GM12865 (cell line): Measurements from ENCODE around the gene WDR45B.
A peak's percentile ranks its signal among the peaks of the same experiment; 100 is the strongest.

Experiments
- DNase-seq: peaks from one replicate; pipeline ENCODE4 v3.0.0; 2010; ENCODE audit warnings: low read depth
- H3K4me3 ChIP-seq: 2 replicates; pipeline ENCODE4 v1.5.1; 2011; ENCODE audit warnings: mild to moderate bottlenecking, low read depth, low read length, control low read depth
- TF ChIP-seq, protein P1 (sequence below): IDR thresholded peaks from 2 replicates; pipeline ENCODE4 v1.5.1; 2011; ENCODE audit warnings: low read length, control low read depth, low read depth, inconsistent platforms; ENCODE audit not compliant: insufficient read depth; ENCODE audit errors: missing control alignments

Gene WDR45B

DNA sequence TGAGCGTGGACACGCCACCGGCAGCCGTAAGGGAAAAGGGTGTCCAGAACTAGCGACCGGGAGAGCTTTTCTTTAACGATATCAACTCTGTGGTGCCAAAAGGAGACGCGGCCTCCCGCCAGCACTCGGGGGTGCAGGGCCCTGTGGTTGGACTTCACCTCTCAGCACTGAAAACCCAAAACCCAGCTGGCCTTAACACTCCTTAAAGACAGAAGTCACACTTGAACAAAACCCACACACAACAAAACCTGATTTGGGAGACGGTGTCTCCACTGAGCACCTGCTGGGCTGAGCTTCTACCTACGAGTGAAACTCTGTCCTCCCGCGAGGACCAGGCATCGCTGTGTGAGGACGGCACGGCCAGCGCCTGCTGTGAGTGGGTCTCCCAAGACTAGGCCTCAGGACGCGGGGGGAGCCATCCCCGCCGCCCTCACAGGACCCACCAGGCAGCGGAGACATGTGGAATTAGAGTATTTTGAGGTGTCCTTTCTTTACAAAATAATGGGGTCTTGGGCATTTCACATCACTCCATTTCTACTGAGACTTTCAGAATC is 46.7 kb downstream of the WDR45B start:
- DNase-seq, result no peak
- H3K4me3 ChIP-seq, result no peak overlapping the region
- TF ChIP-seq, protein P1, sequence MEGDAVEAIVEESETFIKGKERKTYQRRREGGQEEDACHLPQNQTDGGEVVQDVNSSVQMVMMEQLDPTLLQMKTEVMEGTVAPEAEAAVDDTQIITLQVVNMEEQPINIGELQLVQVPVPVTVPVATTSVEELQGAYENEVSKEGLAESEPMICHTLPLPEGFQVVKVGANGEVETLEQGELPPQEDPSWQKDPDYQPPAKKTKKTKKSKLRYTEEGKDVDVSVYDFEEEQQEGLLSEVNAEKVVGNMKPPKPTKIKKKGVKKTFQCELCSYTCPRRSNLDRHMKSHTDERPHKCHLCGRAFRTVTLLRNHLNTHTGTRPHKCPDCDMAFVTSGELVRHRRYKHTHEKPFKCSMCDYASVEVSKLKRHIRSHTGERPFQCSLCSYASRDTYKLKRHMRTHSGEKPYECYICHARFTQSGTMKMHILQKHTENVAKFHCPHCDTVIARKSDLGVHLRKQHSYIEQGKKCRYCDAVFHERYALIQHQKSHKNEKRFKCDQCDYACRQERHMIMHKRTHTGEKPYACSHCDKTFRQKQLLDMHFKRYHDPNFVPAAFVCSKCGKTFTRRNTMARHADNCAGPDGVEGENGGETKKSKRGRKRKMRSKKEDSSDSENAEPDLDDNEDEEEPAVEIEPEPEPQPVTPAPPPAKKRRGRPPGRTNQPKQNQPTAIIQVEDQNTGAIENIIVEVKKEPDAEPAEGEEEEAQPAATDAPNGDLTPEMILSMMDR, result no peak

DNA sequence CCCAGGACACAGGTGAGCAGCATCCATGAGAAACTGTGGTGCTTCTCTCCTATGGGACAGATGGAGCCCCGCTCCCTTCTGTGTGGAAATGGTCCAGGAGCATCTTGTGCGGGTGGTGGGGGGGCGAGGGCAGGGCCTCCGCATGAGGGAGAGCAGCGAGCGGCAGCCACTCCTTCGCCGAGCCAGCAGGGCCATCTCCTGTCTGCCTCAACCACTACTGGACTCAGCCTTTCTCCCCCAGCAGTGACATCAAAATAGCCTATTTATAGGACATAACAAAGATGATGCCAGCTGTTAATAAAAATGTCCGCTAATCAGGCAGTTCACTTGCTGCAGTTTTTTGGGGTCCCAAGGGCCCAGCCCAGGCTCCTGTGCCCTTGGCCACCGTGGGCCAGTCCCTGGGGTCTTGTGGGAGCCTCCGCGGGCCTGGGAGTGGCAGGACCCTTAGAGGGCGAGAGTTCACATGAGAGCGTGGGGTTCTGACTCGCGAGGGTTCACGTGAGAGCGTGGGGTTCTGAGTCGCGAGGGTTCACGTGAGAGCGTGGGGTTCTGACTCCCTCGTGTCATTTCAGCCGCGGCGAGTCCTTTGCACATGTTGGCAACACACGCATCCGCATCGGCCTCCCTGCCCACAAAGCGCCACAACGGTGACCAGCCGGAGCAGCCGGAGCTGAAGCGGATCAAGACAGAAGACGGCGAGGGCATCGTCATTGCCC is 47.4 kb downstream of the WDR45B start:
- H3K4me3 ChIP-seq, result no peak overlapping the region
- no peak for DNase-seq
- TF ChIP-seq, protein P1, result no peak

DNA sequence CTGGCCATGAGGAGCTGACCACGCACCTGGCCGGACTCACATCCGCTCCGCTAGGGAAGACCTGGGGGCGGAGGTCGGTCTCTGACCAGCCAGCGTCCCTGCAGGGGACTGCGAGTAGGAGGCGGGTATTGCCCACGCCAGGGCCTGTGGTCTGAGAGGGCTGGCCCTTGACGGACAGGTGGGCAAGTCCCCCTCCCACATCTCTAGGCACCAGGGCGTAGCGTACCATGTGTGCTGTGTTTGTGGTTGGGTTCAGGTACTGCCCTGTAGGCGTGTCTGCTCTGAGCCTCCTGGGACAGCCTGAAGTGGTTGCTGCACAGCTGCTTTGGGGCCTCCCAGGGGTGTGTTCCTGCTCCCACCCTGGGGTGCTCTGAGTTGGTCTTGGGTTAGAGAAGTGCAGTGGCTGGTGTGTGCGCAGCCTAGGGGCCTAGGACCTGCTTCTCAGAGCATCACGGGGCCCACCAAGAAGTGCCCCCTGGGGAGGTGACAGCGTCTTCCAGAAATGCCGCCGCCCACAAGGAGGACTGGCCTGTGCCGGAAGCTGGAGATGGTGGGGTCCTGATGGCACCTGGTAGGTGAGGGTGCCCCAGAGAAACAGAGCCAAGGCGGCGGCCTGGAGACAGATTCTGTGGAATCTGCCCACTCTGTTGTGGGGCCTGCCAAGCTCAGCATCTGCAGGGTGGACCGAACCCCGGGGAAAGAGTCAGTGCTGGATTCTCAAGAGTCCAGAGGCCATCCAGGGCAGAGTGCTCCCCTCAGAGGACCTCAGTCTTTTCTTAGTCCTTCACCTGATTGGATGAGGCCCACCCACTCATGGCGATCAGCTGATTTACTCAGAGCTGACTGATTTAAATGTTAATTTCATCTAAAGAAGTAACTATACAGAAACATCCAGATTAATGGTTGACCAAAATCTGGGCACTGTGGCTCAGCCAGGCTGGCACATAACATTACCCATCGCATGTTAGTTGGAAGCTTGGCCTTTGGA is 48.3 kb downstream of the WDR45B start:
- TF ChIP-seq, protein P1, result no peak
- no peak overlapping the region for H3K4me3 ChIP-seq
- DNase-seq, result peak; percentile 25

DNA sequence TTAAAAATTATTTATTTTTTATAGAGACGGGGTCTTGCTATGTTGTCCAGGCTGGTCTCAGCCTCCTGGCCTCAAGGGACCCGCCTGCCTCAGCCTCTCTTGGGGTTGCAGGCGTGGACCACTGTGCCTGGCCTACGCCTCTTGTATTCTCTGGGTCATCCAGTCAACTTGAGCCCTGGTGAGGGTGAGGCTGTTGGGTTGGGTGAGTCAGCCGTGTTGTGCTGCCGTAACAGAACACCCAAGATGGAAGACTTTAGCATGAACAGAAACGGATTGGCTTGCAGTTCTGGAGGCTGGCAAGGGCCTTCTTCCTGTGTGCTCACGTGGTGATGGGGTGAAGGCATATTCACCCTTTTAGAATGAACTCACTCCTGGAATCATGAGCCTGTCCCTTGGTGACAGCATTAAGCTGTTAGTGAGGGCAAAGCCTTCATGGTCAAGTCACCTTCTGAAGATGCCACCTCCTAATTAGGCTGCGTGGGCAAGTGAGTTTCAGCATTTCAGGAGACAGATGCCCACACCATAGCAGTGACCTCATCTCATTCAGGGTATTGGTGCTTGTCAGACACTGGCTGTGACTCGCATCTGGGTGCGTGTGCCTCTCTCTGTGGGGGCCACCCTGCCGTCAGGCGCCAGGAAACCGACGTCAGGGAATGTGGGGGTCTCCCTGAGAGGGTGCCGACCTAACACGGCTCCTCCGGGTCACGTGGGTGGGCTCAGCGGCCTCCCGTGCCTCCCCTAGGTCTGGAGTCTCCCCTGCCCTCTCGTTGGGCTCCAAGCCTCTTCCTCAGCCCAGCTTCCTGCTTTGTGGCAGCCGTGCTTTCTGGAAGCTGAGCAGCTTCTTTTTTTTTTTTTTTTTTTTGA is 49.8 kb downstream of the WDR45B start:
- H3K4me3 ChIP-seq, result no peak overlapping the region
- TF ChIP-seq, protein P1, result no peak
- no peak for DNase-seq

DNA sequence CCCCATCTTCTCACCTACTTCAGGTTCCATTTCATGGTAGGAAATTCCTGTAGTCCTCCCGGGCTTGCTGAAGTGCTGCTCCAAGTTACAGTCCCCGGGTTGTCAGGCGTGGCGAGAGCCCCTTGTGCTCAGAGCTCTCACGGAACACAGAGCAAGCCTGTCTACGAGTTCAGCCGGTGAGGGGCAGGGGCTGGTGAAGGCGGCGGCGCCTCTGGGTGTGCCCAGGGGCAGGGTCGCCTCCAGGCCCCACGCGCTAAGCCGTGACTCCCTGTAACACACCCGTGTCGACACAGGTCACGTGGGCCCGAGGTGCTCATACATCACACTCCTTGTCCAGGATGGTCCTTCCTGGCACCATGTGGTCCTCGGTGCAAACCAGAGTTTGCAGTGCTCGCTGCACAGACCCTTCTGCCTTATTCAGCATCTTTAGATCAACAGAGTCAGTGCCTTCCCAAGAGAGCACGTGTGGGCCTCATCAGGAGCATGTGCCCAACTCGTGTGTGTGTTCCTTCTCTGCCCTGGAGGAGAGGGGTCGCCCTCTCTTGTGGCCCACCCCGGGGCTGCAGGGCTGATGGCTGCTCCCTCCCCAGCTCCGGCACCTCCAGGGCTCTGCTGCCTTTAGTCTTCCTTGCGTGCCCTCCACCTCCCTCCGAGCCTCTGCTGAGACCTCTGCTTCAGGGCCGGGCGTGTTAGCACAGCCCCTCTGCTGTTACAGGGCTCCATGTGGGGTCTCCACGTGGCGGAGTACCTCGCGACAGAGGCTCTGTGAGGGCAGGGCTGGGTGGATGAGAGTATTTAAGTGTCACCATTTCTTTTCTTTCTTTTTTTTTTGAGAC is 51.2 kb downstream of the WDR45B start:
- DNase-seq, result no peak
- no peak overlapping the region for H3K4me3 ChIP-seq
- TF ChIP-seq, protein P1, result no peak
